Progenitor cell of endocrine pancreas (in vitro differentiated cells): ENCODE data around the gene CDK10. TPM values are rescaled to one million over a fixed set of nuclear protein-coding genes. Genes with fewer than 3 reads are reported as not detected.

Source experiments
- DNase-seq: peaks from one replicate; pipeline ENCODE4 v3.0.0; 2021; ENCODE audit warnings: low spot score; ENCODE audit not compliant: unreplicated experiment
- H3K27ac Mint-ChIP-seq: 2 replicates; pipeline ENCODE4 v1.8.0; 2021; ENCODE audit warnings: mild to moderate bottlenecking, moderate library complexity, mixed read lengths
- H3K27me3 Mint-ChIP-seq: 2 replicates; pipeline ENCODE4 v1.8.0; 2021; ENCODE audit warnings: mixed read lengths
- H3K36me3 Mint-ChIP-seq: 2 replicates; pipeline ENCODE4 v1.8.0; 2022; ENCODE audit warnings: mixed read lengths; ENCODE audit not compliant: insufficient read depth
- H3K4me1 Mint-ChIP-seq: 2 replicates; pipeline ENCODE4 v1.8.0; 2021; ENCODE audit warnings: low read depth, mixed read lengths
- H3K4me3 Mint-ChIP-seq: 2 replicates; pipeline ENCODE4 v1.8.0; 2021; ENCODE audit warnings: low read depth, mild to moderate bottlenecking, moderate library complexity, mixed read lengths
- H3K9me3 Mint-ChIP-seq: 2 replicates; pipeline ENCODE4 v1.8.0; 2021; ENCODE audit warnings: low read depth, mixed read lengths
- long read RNA-seq: library from polyadenylated mRNA; unstranded; transcript quantifications from one replicate; pipeline ENCODE4 v2.0.0, GENCODE V29; 2020
- total RNA-seq: library from RNA; stranded (reverse); gene quantifications from 2 replicates; pipeline ENCODE4 v1.2.1, GENCODE V29; 2021
- TF ChIP-seq, protein P1 (sequence below): fragments of 200-600 bp; sonication (generic); IDR thresholded peaks from one replicate; pipeline ENCODE4 v1.5.0; 2021; ENCODE audit warnings: antibody characterized with exemption, mild to moderate bottlenecking; ENCODE audit not compliant: unreplicated experiment

The CDK10 gene
- total RNA-seq, result 183 and 192 TPM in 2 replicates
- long read RNA-seq, transcript CDK10-204 (11 exons, 2,532 nt), result minor isoform, 5 of 107 reads
- long read RNA-seq, transcript CDK10-202 (13 exons, 1,798 nt), result major isoform, 11 of 107 reads
- long read RNA-seq, partial matches to known transcripts, result 6 of 107 reads
- long read RNA-seq, other reads (novel, unspliced or antisense), result 81 of 107 reads

GRCh38 chr16:89686520-89687091 lies at the start of gene CDK10:
Gene CDK10 (plus strand): TSS chr16:89686689. CDS start chr16:89686711, 22 bp downstream.
- peaks cover 46% of the 10 kb centered on the region for H3K36me3 Mint-ChIP-seq
- peak; percentile 91 for DNase-seq
- peak within 1 kb of the TSS; percentile 88 for H3K4me3 Mint-ChIP-seq
- peaks cover 15% of the 10 kb centered on the region for H3K9me3 Mint-ChIP-seq
- peak within 1 kb of the TSS; percentile 98 for H3K27ac Mint-ChIP-seq
- no peaks in the 10 kb centered on the region for H3K27me3 Mint-ChIP-seq
- peaks cover 11% of the 10 kb centered on the region for H3K4me1 Mint-ChIP-seq
- TF ChIP-seq, protein P1, sequence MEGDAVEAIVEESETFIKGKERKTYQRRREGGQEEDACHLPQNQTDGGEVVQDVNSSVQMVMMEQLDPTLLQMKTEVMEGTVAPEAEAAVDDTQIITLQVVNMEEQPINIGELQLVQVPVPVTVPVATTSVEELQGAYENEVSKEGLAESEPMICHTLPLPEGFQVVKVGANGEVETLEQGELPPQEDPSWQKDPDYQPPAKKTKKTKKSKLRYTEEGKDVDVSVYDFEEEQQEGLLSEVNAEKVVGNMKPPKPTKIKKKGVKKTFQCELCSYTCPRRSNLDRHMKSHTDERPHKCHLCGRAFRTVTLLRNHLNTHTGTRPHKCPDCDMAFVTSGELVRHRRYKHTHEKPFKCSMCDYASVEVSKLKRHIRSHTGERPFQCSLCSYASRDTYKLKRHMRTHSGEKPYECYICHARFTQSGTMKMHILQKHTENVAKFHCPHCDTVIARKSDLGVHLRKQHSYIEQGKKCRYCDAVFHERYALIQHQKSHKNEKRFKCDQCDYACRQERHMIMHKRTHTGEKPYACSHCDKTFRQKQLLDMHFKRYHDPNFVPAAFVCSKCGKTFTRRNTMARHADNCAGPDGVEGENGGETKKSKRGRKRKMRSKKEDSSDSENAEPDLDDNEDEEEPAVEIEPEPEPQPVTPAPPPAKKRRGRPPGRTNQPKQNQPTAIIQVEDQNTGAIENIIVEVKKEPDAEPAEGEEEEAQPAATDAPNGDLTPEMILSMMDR, result no peak

DNA sequence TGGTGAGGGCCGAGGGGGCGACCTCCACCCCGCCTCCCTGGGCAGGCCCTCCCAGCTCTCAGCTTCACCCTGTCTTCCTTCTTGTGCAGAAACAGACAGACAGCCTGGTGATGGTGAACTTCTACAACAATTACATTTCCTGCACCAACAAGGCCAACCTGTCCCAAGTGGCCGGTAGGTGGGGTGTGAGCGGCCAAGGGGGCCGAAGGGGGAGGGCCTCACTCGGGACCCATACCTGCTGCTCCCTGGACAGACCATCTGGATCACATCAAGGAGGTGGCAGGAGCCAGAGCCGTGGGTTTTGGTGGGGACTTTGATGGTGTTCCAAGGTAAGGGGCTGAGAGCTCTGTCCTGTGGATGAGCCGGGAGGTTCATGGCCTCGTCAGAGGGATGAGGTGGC lies 49.1 kb upstream of the CDK10 start:
- Mint-ChIP-seq H3K27me3 (peaks cover 5% of the 10 kb centered on the region), H3K4me1 (peaks cover 6% of the 10 kb centered on the region), H3K4me3 (no peak overlapping the region), H3K27ac (no peak overlapping the region), H3K9me3 (no peaks in the 10 kb centered on the region), H3K36me3 (no peaks in the 10 kb centered on the region)
- no peak for DNase-seq
- TF ChIP-seq, protein P1, result no peak

DNA sequence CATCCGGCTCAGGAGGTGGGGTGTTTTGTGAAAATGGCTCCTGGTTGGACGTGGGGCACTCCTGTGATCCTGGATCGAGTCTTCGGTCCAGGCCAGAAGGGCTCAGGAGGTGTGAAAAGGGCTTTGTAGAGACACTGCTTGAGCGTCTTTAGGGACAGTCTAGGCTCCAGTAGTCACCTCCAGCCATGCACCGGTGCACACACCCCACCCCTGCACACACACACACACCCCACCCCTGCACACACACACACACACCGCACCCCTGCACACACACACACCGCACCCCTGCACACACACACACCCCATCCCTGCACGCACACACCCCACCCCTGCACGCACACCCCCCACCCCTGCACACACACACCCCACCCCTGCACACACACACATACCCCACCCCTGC lies 48.0 kb upstream of the CDK10 start:
- Mint-ChIP-seq H3K36me3 (no peaks in the 10 kb centered on the region), H3K27me3 (peaks cover 4% of the 10 kb centered on the region), H3K27ac (no peak overlapping the region), H3K4me1 (peaks cover 6% of the 10 kb centered on the region), H3K9me3 (no peaks in the 10 kb centered on the region), H3K4me3 (no peak overlapping the region)
- TF ChIP-seq, protein P1, result no peak
- no peak for DNase-seq

- H3K4me1 Mint-ChIP-seq, result peaks cover 6% of the 10 kb centered on the region
- TF ChIP-seq, protein P1, result no peak
Measured at GRCh38 chr16:89639385-89639784, 47.1 kb upstream of the CDK10 start.

DNA sequence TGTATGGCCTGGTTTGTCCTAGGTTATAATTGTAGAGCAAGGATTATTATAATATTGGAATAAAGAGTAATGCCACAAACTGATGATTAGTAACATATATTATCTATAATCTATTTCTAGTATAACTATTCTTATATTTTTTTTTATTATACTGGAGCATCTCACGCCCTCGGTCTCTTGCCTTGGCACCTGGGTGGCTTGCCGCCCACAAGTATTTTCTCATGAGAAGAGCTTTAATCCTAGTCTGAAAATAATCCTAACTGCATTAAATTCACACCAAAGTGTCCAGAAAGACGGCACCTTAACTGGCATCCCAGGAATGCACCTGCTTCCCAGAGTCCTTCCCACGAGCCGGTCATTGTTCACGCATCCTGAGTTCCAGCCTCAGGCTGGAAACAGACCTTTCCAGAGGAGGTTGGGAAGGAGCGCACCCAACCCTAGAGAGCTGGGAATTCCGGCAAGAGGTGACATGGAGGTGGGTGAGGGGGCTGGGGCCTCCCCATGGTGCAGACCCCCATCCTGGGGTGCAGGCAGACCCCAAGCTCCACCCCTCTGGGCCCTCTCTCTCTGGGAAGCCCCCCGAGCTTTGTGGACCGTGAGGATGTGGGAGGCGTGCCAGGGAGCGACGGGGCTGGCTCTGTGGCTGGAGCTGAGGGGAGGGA lies 44.9 kb upstream of the CDK10 start:
- no peak for DNase-seq
- Mint-ChIP-seq H3K27ac (no peak overlapping the region), H3K27me3 (no peaks in the 10 kb centered on the region), H3K4me1 (peaks cover 6% of the 10 kb centered on the region), H3K9me3 (no peaks in the 10 kb centered on the region), H3K4me3 (no peak overlapping the region), H3K36me3 (peaks cover 4% of the 10 kb centered on the region)
- TF ChIP-seq, protein P1, result no peak

More at GRCh38 chr16:89639385-89639784, 47.1 kb upstream of the CDK10 start:
- no peak for DNase-seq
- no peaks in the 10 kb centered on the region for H3K27me3 Mint-ChIP-seq
- H3K27ac Mint-ChIP-seq, result no peak overlapping the region
- no peaks in the 10 kb centered on the region for H3K36me3 Mint-ChIP-seq
- no peak overlapping the region for H3K4me3 Mint-ChIP-seq
- H3K9me3 Mint-ChIP-seq, result no peaks in the 10 kb centered on the region
